ENCODE data around the gene LIAS. TPM values are rescaled to one million over a fixed set of nuclear protein-coding genes. Genes with fewer than 3 reads are reported as not detected.

The LIAS gene
- total RNA-seq, 2 donors from 2014 or later, result 11.2 to 15.3 TPM

DNA sequence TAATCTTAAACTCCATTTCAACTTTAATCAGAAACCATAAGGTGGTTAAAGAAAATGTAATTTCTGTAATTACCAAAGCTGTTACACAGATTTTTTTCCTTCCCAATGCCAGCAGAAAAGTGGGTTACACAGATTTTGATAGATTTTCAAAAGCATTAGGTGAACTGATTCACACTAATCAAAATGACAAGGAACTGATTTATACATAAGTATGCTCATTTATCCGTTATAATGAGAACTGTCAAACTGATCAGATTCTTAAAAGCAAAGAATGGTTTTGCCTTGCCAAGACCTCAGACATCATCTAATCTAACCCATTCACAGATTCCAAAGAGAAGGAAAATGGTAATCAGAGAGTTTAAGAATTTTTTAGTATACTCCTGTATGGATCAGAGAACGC is 63.2 kb downstream of the LIAS start:
- Histone ChIP-seq H3K4me1 (replicated peaks) (peaks cover 8% of the 10 kb centered on the region), H3K27ac (no peak overlapping the region)
- intact Hi-C loops (cut with DNase I), result no loop called here

DNA sequence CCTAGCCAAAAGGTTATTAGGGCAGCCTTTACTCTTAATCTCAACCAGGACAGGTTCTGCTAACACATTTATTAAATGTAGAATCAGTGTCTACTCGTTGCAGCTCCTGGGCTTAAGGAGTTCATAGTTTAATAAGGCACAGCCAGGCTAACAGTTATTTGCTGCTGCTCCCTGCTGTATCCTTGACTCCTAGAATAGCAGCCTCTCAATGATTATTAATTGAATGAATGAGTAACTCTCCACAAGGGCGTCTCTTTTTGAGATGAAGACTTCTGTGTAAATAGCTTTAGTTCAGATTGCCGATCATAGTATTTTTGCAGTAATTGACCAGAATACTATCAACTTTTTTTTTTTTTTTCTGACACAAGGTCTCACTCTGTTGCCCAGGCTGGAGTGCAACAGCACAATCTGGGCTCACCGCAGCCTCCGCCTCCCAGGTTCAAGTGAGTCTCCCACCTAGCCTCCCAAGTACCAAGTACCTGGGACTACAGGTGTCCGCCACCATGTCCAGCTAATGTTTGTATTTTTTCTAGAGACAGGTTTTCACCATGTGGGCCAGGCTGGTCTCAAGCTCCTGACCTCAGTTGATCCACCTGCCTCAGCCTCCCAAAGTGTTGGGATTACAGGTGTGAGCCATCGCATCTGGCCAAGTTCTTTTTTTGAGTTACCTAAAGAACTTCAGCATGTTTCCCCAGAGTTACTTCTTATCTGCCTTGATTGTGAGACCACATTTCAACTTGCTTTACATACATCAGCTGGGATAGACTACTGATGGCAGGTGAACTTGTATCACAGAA is 65.5 kb downstream of the LIAS start:
- peaks cover 8% of the 10 kb centered on the region for H3K4me1 ChIP-seq (replicated peaks)
- WGBS, result 84% methylated on average over 7 of the region's 7 CpGs
- no peaks in the 10 kb centered on the region for H3K27me3 ChIP-seq (replicated peaks; ENCODE audit: insufficient read depth)
- H3K9me3 ChIP-seq, result no peaks in the 10 kb centered on the region
- no peak overlapping the region for H3K27ac ChIP-seq
- DNase-seq (ENCODE audit: low spot score), result no peak
- peaks cover 0 to 3% of the 10 kb centered on the region in 2 donors for H3K36me3 ChIP-seq
- no peak for TF ChIP-seq POLR2A (IDR thresholded peaks at IDR 0.05)
- TF ChIP-seq, protein P1, sequence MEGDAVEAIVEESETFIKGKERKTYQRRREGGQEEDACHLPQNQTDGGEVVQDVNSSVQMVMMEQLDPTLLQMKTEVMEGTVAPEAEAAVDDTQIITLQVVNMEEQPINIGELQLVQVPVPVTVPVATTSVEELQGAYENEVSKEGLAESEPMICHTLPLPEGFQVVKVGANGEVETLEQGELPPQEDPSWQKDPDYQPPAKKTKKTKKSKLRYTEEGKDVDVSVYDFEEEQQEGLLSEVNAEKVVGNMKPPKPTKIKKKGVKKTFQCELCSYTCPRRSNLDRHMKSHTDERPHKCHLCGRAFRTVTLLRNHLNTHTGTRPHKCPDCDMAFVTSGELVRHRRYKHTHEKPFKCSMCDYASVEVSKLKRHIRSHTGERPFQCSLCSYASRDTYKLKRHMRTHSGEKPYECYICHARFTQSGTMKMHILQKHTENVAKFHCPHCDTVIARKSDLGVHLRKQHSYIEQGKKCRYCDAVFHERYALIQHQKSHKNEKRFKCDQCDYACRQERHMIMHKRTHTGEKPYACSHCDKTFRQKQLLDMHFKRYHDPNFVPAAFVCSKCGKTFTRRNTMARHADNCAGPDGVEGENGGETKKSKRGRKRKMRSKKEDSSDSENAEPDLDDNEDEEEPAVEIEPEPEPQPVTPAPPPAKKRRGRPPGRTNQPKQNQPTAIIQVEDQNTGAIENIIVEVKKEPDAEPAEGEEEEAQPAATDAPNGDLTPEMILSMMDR (IDR thresholded peaks at IDR 0.05), result no peak
- no peak for TF ChIP-seq POLR2AphosphoS5 (IDR thresholded peaks at IDR 0.05)
- intact Hi-C loops (cut with DNase I), result no loop called here
- H3K4me3 ChIP-seq, result no peak overlapping the region

More for the DNA sequence above, 63.2 kb downstream of the LIAS start:
- Histone ChIP-seq H3K4me3 (no peak overlapping the region), H3K9me3 (no peaks in the 10 kb centered on the region), H3K36me3 (peaks cover 0 to 3% of the 10 kb centered on the region in 2 donors), H3K27me3 (replicated peaks; ENCODE audit: insufficient read depth) (no peaks in the 10 kb centered on the region)
- TF ChIP-seq POLR2A (IDR thresholded peaks at IDR 0.05), result no peak
- no peak for TF ChIP-seq POLR2AphosphoS5 (IDR thresholded peaks at IDR 0.05)
- TF ChIP-seq, protein P1 (IDR thresholded peaks at IDR 0.05), result no peak
- no peak for DNase-seq (ENCODE audit: low spot score)
- 85% methylated on average over 2 of the region's 2 CpGs for WGBS

DNA sequence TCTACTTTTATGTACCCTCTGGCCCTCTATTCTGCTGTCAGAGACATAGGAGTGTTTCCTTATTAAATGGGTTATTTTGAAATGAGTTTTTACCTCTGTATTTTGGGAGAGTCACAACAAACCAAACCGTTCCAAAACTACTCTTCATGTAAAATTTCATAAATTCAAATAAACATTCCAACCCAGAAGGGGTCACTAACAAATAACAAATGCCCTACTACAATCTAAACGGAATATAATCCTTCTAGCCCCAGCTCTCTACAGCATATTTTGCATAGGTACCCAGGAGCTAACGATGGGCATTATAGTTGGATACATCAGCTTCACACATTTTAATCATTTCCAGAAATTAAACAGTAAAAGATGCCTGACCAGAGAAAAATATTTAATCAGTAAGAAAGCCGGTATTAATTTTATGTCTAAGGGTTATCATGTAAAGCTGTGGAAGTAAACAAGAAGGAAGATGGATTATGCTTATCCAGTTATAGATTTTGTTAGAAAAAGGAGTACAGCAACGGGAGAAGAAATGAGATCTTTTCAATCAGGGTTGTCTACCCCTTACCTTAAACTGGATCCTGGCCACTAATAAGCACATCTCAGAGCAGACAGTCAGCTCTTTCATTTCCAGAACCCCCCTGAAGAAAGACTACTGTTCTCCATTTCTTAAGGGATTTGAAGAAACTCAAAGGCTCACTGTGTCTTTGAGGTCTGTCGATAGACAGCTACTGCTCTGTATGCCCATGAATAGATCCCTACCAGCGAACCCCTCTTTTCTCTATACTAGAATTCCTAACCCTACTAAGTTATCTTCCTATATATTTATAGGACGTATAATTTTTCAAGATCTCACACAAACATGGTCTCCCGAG is 67.2 kb downstream of the LIAS start:
- no peaks in the 10 kb centered on the region for H3K27me3 ChIP-seq (replicated peaks; ENCODE audit: insufficient read depth)
- no peaks in the 10 kb centered on the region for H3K36me3 ChIP-seq
- 9% methylated on average over 9 of the region's 9 CpGs for WGBS
- TF ChIP-seq POLR2A (IDR thresholded peaks at IDR 0.05) (no peak), POLR2AphosphoS5 (IDR thresholded peaks at IDR 0.05) (no peak)
- TF ChIP-seq, protein P1 (IDR thresholded peaks at IDR 0.05), result no peak
- no peaks in the 10 kb centered on the region for H3K9me3 ChIP-seq
- peaks cover 8% of the 10 kb centered on the region for H3K4me1 ChIP-seq (replicated peaks)
- no peak for DNase-seq (ENCODE audit: low spot score)
- peak overlapping the region; percentile 66 to 89 for H3K4me3 ChIP-seq
- intact Hi-C loops (cut with DNase I), result loop anchor here (2.0 to 5.0 kb wide), 3 partner anchors 113 to 451 kb away; partner anchors contain the start of genes PDS5A, SMIM14 and UBE2K
- peak overlapping the region; percentile 95 to 97 for H3K27ac ChIP-seq

DNA sequence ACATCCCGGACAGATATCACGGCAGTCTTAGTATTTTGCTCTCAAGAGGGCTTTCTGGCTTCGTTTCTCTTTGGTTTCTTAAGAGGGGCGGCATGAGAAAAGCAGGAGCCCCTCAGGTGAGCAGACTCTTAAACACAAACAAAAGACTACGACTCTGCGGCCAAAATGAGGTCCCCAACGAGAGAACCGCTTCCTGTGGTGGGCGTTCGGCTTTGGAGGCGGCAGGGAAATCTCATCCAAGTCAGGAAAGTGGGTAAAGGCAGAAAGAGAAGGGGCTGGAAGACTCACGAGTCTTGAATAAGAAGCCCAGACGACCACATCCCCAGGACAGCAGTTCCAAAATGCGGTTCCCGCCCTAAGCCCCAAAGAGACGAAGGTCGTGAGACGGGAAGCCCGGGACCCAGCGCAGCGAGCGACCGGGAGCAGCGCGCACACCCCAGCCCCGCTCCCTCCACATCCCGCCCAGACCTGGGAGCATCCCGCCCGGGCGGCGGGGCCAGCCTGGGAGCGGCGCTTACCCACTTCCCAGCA is 68.0 kb downstream of the LIAS start:
- H3K27me3 ChIP-seq (replicated peaks; ENCODE audit: insufficient read depth), result no peaks in the 10 kb centered on the region
- no peak for DNase-seq (ENCODE audit: low spot score)
- peak overlapping the region; percentile 66 to 89 for H3K4me3 ChIP-seq
- H3K36me3 ChIP-seq, result no peaks in the 10 kb centered on the region
- WGBS, result 0% methylated on average over 27 of the region's 33 CpGs
- intact Hi-C loops (cut with DNase I), result loop anchor here (2.0 to 5.0 kb wide), 3 partner anchors 112 to 450 kb away; partner anchors contain the start of genes PDS5A, SMIM14 and UBE2K
- TF ChIP-seq, protein P1 (IDR thresholded peaks at IDR 0.05), result no peak
- TF ChIP-seq POLR2AphosphoS5 (IDR thresholded peaks at IDR 0.05) (no peak), POLR2A (IDR thresholded peaks at IDR 0.05) (no peak)
- H3K4me1 ChIP-seq (replicated peaks), result peaks cover 8% of the 10 kb centered on the region
- H3K9me3 ChIP-seq, result no peaks in the 10 kb centered on the region
- H3K27ac ChIP-seq, result peak overlapping the region; percentile 95 to 97
